ENCODE measurements around the gene CEP57L1. TPM values are rescaled to one million over a fixed set of nuclear protein-coding genes. Genes with fewer than 3 reads are reported as not detected.
"Not testable (repeated sequence)": the region's sequence is repeated elsewhere in the genome, so short reads cannot be mapped to it uniquely, and the experiment has no call there.

The CEP57L1 gene
- total RNA-seq, 1 experiment from 2014 or later, result 37.6 TPM

DNA sequence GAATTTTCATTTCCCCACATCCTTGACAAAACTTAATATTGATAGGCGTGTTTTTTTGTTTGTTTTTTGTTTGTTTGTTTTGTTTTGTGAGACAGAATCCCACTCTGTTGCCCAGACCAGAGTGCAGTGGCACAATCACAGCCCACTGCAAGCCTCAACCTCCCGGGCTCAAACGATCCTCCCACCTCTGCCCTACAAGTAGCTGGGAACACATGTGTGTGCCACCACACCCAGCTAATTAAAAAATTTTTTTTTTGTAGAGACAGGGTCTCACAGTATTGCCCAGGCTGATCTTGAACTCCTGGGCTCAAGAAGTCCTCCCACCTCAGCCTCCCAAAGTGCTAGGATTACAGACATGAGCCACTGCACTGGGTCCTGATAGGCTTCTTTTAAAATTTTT is 9.2 kb downstream of the CEP57L1 start:
- ATAC-seq (no peak), DNase-seq (ENCODE audit: low read depth, low spot score) (no peak)
- intact Hi-C loops (cut with micrococcal nuclease; ENCODE audit: unreplicated experiment), result no loop called here
- POLR2A ChIA-PET, result no interaction called here
- in situ Hi-C loops (cut with HindIII; ENCODE audit: low pct_unique_long_range_greater_than_20kb, low sequenced_read_pairs), result no loop called here
- Histone ChIP-seq H3K4me3 (ENCODE audit: low read depth in 2 of 2, low read length in 2 of 2) (no peak overlapping the region), H3K4me1 (ENCODE audit: control insufficient read depth, insufficient read depth, low read length) (no peaks in the 10 kb centered on the region), H3K27me3 (ENCODE audit: control insufficient read depth, insufficient read depth, low read length) (no peaks in the 10 kb centered on the region), H3K36me3 (ENCODE audit: control insufficient read depth, insufficient read depth, low read length) (no peaks in the 10 kb centered on the region; the same call in 1 of the 2 replicates), H3K9me3 (ENCODE audit: control insufficient read depth, insufficient read depth, low read depth, low read length) (no peaks in the 10 kb centered on the region), H3K27ac (ENCODE audit: low read length) (no peak overlapping the region)
- TF ChIP-seq, protein P1, sequence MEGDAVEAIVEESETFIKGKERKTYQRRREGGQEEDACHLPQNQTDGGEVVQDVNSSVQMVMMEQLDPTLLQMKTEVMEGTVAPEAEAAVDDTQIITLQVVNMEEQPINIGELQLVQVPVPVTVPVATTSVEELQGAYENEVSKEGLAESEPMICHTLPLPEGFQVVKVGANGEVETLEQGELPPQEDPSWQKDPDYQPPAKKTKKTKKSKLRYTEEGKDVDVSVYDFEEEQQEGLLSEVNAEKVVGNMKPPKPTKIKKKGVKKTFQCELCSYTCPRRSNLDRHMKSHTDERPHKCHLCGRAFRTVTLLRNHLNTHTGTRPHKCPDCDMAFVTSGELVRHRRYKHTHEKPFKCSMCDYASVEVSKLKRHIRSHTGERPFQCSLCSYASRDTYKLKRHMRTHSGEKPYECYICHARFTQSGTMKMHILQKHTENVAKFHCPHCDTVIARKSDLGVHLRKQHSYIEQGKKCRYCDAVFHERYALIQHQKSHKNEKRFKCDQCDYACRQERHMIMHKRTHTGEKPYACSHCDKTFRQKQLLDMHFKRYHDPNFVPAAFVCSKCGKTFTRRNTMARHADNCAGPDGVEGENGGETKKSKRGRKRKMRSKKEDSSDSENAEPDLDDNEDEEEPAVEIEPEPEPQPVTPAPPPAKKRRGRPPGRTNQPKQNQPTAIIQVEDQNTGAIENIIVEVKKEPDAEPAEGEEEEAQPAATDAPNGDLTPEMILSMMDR (IDR thresholded peaks at IDR 0.05), result no peak
- TF ChIP-seq SIN3A (IDR thresholded peaks at IDR 0.05; ENCODE audit: borderline replicate concordance, insufficient read depth, low read depth, low read length) (no peak), TCF7L2 (IDR thresholded peaks at IDR 0.05; ENCODE audit: low read depth, low read length) (no peak), POLR2AphosphoS5 (IDR thresholded peaks at IDR 0.05; ENCODE audit: low read depth, low read length) (no peak)
- TF ChIP-seq, protein P2, sequence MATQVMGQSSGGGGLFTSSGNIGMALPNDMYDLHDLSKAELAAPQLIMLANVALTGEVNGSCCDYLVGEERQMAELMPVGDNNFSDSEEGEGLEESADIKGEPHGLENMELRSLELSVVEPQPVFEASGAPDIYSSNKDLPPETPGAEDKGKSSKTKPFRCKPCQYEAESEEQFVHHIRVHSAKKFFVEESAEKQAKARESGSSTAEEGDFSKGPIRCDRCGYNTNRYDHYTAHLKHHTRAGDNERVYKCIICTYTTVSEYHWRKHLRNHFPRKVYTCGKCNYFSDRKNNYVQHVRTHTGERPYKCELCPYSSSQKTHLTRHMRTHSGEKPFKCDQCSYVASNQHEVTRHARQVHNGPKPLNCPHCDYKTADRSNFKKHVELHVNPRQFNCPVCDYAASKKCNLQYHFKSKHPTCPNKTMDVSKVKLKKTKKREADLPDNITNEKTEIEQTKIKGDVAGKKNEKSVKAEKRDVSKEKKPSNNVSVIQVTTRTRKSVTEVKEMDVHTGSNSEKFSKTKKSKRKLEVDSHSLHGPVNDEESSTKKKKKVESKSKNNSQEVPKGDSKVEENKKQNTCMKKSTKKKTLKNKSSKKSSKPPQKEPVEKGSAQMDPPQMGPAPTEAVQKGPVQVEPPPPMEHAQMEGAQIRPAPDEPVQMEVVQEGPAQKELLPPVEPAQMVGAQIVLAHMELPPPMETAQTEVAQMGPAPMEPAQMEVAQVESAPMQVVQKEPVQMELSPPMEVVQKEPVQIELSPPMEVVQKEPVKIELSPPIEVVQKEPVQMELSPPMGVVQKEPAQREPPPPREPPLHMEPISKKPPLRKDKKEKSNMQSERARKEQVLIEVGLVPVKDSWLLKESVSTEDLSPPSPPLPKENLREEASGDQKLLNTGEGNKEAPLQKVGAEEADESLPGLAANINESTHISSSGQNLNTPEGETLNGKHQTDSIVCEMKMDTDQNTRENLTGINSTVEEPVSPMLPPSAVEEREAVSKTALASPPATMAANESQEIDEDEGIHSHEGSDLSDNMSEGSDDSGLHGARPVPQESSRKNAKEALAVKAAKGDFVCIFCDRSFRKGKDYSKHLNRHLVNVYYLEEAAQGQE (IDR thresholded peaks at IDR 0.05; ENCODE audit: insufficient read depth in 1 of 2, low read depth in 2 of 2, low read length in 1 of 2), result no peak
- no TSS peak for BruUV-seq (replicated peaks)
- CTCF ChIA-PET, result no interaction called here

DNA sequence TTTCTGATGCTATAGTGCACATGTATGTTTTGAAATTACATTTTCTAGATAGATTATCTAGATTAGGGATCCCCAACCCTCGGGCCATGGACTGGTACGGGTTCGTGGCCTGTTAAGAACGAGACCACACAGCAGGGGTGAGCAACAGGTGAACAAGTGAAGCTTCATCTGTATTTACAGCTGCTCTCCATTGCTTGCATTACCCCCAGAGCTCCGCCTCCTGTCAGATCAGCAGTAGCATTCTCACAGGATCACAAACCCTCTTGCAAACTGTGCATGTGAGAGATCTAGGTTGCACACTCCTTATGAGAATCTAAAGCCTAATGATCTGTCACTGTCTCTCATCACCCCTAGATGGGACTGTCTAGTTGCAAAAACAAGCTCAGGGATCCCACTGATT is 10.4 kb downstream of the CEP57L1 start:
- Histone ChIP-seq H3K4me1 (ENCODE audit: control insufficient read depth, insufficient read depth, low read length) (no peaks in the 10 kb centered on the region), H3K9me3 (ENCODE audit: control insufficient read depth, insufficient read depth, low read depth, low read length) (no peaks in the 10 kb centered on the region), H3K27ac (ENCODE audit: low read length) (no peak overlapping the region), H3K4me3 (ENCODE audit: low read depth in 2 of 2, low read length in 2 of 2) (no peak overlapping the region), H3K27me3 (ENCODE audit: control insufficient read depth, insufficient read depth, low read length) (no peaks in the 10 kb centered on the region), H3K36me3 (ENCODE audit: control insufficient read depth, insufficient read depth, low read length) (no peaks in the 10 kb centered on the region; the same call in 1 of the 2 replicates)
- DNase-seq (ENCODE audit: low read depth, low spot score) (no peak), ATAC-seq (peak; percentile 63; the same call in 1 of the 2 replicates)
- CTCF ChIA-PET, result no interaction called here
- TF ChIP-seq TCF7L2 (IDR thresholded peaks at IDR 0.05; ENCODE audit: low read depth, low read length), result no peak
- intact Hi-C loops (cut with micrococcal nuclease; ENCODE audit: unreplicated experiment) (no loop called here), in situ Hi-C loops (cut with HindIII; ENCODE audit: low pct_unique_long_range_greater_than_20kb, low sequenced_read_pairs) (no loop called here)
- no TSS peak for BruUV-seq (replicated peaks)
- POLR2A ChIA-PET, result no interaction called here

DNA sequence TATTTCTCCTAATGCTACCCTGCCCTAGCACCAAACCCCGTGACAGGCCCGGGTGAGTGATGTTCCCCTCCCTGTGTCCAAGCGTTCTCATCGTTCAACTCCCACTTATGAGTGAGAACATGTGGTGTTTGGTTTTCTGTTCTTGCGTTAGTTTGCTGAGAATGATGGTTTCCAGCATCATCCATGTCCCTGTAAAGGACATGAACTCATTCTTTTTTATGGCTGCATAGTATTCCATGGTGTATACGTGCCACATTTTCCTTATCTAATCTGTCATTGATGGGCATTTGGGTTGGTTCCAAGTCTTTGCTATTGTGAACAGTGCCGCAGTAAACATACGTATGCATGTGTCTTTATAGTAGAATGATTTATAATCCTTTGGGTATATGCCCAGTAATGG is 14.4 kb downstream of the CEP57L1 start:
- BruUV-seq (replicated peaks); H3K4me3 ChIP-seq (ENCODE audit: low read depth in 2 of 2, low read length in 2 of 2); ATAC-seq; intact Hi-C loops (cut with micrococcal nuclease; ENCODE audit: unreplicated experiment); H3K9me3 ChIP-seq (ENCODE audit: control insufficient read depth, insufficient read depth, low read depth, low read length); H3K4me1 ChIP-seq (ENCODE audit: control insufficient read depth, insufficient read depth, low read length); H3K36me3 ChIP-seq (ENCODE audit: control insufficient read depth, insufficient read depth, low read length); H3K27ac ChIP-seq (ENCODE audit: low read length); DNase-seq (ENCODE audit: low read depth, low spot score); POLR2A ChIA-PET; in situ Hi-C loops (cut with HindIII; ENCODE audit: low pct_unique_long_range_greater_than_20kb, low sequenced_read_pairs); CTCF ChIA-PET; H3K27me3 ChIP-seq (ENCODE audit: control insufficient read depth, insufficient read depth, low read length): not testable (repeated sequence)

DNA sequence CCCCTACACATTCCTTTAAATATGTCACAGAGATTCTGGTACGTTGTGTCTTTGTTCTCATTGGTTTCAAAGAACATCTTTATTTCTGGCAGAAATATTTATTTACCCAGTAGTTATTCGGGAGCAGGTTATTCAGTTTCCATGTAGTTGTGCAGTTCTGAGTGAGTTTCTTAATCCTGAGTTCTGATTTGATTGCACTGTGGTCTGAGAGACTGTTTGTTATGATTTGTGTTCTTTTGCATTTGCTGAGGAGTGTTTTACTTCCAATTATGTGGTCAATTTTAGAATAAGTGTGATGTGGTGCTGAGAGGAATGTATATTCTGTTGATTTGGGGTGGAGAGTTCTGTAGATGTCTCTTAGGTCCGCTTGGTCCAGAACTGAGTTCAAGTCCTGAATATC is 17.4 kb downstream of the CEP57L1 start:
- in situ Hi-C loops (cut with HindIII; ENCODE audit: low pct_unique_long_range_greater_than_20kb, low sequenced_read_pairs); H3K27ac ChIP-seq (ENCODE audit: low read length); H3K36me3 ChIP-seq (ENCODE audit: control insufficient read depth, insufficient read depth, low read length); CTCF ChIA-PET; DNase-seq (ENCODE audit: low read depth, low spot score); intact Hi-C loops (cut with micrococcal nuclease; ENCODE audit: unreplicated experiment); H3K4me1 ChIP-seq (ENCODE audit: control insufficient read depth, insufficient read depth, low read length); ATAC-seq; BruUV-seq (replicated peaks); H3K27me3 ChIP-seq (ENCODE audit: control insufficient read depth, insufficient read depth, low read length); POLR2A ChIA-PET; H3K9me3 ChIP-seq (ENCODE audit: control insufficient read depth, insufficient read depth, low read depth, low read length); H3K4me3 ChIP-seq (ENCODE audit: low read depth in 2 of 2, low read length in 2 of 2): not testable (repeated sequence)

Measured in Panc1 (cell line).